Fibroblast of the aortic adventitia (primary cell): Measurements from ENCODE around the gene MIEF1. TPM values are rescaled to one million over a fixed set of nuclear protein-coding genes. Genes with fewer than 3 reads are reported as not detected.

Experiments used
- DNase-seq: peaks from one replicate; pipeline ENCODE4 v3.0.0-alpha.2; 2010; ENCODE audit warnings: low read depth
- H3K4me3 ChIP-seq: 2 replicates; pipeline ENCODE4 v1.5.1; 2011; ENCODE audit warnings: low read depth, mild to moderate bottlenecking, control low read depth, low read length, moderate library complexity
- total RNA-seq: library from RNA; depleted of rRNA; stranded (reverse); fragments of >200 nt; gene quantifications from 2 replicates; pipeline ENCODE4 v1.2.3, GENCODE V29; 2012; ENCODE audit warnings: low replicate concordance
- TF ChIP-seq, protein P1 (sequence below): IDR thresholded peaks from 2 replicates; pipeline ENCODE4 v1.5.1; 2011; ENCODE audit warnings: mild to moderate bottlenecking, low read length, control low read depth, inconsistent platforms; ENCODE audit not compliant: insufficient read depth

MIEF1 gene
- total RNA-seq, 1 donor: 27.7 TPM

DNA sequence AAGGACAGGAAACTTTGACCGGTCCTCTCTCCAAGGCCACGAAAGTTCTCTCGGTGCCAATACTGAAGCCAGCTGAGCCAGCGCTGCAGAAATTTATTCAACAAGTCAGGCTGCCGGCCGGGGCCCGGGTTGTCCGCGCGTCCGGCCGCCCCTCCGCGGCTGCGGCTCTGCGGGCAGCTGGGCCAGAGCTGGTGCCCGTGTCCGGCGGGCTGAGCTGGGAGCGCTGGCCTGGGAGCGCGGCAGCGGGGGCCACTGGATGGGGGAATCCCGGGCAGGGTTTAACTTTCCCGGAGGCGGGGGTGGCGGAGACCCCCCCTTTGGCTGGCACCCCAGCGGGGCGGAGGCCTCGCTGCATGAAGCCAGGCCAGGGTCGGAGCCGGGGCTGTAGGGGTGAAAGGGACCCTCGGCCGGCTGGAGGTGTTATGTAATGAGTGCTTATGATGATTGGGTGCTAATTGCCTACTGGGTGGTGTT lies 56.2 kb downstream of the MIEF1 start:
- no peak for DNase-seq
- H3K4me3 ChIP-seq: no peak overlapping the region
- TF ChIP-seq, protein P1, sequence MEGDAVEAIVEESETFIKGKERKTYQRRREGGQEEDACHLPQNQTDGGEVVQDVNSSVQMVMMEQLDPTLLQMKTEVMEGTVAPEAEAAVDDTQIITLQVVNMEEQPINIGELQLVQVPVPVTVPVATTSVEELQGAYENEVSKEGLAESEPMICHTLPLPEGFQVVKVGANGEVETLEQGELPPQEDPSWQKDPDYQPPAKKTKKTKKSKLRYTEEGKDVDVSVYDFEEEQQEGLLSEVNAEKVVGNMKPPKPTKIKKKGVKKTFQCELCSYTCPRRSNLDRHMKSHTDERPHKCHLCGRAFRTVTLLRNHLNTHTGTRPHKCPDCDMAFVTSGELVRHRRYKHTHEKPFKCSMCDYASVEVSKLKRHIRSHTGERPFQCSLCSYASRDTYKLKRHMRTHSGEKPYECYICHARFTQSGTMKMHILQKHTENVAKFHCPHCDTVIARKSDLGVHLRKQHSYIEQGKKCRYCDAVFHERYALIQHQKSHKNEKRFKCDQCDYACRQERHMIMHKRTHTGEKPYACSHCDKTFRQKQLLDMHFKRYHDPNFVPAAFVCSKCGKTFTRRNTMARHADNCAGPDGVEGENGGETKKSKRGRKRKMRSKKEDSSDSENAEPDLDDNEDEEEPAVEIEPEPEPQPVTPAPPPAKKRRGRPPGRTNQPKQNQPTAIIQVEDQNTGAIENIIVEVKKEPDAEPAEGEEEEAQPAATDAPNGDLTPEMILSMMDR: no peak

DNA sequence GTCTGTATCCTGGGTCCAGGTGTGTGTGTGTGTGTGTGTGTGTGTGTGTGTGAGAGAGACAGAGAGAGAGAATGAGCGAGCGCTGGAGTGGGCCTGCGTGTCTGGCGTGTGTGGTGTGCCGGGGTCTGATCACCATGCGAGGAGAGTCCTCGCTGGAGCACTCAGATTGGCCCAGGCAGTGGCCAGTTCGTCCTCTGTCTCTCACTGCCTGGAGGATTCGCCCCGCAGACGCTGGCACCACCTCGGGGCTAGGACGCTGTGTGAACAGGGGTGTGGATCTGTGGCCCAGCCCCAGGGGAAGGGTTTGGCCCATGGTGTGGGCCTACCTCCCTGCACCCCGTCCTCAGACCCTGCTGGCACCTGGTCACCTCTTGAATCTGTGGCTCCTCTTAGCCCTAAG lies 56.9 kb downstream of the MIEF1 start:
- TF ChIP-seq, protein P1: no peak
- DNase-seq: no peak
- H3K4me3 ChIP-seq: no peak overlapping the region

DNA sequence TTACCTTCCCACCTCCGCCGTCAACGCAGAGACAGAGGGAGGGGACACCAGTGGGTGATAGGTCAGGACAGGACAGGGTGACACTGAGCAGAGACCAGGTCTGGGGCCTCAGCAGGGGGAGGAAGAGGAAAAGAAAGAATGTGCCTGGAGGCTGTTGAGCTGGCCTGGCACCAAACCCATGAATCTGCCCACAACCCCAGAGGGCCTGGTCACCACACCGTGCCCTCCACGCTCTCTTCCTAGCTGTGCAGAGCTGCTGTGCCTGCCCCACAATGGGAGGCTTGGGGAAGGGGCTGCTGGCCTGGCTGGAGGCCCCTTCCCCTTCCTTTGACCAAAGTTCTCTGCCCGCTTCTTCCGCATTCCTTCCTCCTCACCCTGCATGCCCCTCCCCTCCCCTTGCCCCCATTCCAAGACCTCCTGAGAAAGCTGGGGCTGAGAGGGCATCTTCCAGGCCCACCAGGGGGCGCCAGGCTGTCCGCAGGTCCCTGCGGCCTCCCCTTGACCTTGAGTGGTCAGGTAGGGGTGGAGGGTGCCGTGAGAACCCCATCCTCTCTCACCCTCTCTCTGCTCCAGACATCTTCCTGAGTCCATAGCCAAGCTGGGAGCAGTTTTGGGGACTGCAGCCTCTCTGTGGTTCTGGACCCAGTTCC lies 57.5 kb downstream of the MIEF1 start:
- DNase-seq: no peak
- TF ChIP-seq, protein P1: peak; percentile 39

DNA sequence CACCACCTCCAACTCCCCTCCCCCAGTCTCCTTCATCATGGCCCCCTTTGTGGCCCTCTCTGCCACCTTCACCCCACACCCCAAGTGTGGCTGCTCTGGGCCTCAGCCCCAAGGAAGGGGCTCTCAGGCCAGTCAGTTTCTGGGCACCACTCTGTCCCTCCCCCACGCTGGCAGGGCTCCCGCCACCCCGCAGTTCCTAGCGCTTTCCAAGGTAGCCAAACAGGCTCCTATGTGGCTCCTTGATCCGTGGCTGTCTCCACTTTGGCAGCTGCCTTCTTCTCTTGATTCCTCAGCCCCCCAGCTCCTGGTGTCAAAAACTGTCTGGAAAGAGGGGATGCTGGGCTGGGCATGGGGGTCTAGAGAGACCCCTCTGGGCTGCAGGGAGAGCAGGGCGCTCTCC lies 58.0 kb downstream of the MIEF1 start:
- DNase-seq: no peak
- TF ChIP-seq, protein P1: no peak
- H3K4me3 ChIP-seq: no peak overlapping the region

More for the DNA sequence above, 57.5 kb downstream of the MIEF1 start:
- H3K4me3 ChIP-seq: no peak overlapping the region

DNA sequence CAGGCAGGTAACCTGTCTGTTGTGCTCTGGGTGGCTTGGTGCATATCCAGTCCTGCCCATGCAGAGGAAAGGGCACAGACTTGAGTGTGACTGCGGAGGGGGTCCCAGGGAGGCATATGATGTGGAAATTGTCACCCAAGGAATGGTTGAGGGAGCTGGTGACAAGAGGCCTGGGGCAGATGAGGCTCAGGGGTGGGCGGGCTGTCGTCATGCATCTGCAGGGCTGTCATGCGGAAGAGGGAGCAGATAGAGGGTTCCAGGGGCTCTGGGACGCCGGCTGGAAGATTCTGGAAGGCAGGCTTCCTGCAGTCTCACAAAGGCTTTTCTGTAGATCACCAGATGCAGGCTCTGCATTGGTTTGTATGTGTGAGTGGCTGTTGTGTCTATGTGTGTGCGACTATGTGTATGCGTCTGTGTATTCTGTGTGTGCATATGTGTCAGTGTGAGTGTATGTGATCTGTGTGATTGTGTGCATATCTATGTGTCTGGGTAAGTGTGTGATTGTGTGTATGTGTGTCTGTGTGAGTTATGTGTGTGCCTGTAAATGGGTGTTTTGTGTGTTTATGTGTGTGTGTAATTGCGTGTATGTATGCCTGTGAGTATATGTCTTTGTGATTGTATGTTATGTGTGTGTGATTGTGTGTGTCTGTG lies 60.9 kb downstream of the MIEF1 start:
- H3K4me3 ChIP-seq: no peak overlapping the region
- no peak for DNase-seq
- TF ChIP-seq, protein P1: no peak

DNA sequence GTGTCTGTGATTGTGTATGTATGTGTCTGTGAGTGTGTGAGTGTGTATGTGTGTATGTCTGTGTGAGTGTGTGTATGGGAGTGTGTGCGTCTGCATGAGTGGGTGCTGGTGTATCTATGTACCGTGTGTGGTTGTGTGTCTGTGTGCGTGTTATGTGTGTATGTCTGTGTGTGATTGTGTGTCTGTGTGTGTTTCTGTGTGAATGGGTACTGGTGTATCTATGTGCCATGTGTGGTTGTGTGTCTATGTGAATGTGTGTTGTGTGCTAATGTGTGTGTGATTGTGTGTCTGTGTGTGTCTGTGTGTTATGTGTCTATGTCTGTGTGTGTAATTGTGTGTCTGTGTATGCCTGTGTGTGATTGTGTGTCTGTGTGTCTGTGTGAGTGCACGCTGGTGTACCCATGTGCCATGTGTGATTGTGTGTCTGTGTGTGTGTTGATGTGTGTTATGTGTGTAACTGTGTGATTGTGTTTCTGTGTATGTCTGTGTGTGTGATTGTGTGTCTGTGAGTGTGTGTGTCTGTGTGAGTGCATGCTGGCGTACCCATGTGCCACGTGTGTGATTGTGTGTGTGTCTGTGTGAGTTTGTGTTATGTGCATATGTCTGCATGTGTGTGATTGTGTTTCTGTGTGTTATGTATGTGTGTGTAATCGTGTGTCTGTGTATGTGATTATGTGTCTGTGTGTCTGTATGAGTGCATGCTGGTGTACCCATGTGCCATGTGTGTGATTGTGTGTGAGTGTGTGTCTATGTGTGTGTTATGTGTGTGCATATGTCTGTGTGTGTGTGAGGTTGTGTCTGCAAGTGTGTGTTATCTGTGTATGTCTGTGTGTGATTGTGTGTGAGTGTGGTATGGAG lies 61.7 kb downstream of the MIEF1 start:
- no peak overlapping the region for H3K4me3 ChIP-seq
- no peak for DNase-seq
- TF ChIP-seq, protein P1: no peak
